ACC112 (cell line): Measurements from ENCODE around the gene GART.

Experiments used
- H2AFZ ChIP-seq: fragments of 200-600 bp; sonication (generic); one replicate; pipeline ENCODE4 v1.6.0; 2017; ENCODE audit warnings: antibody characterized with exemption, low read length; ENCODE audit not compliant: unreplicated experiment
- H3K27ac ChIP-seq: fragments of 200-600 bp; sonication (generic); 2 replicates; pipeline ENCODE4 v1.5.1; 2014; ENCODE audit warnings: low read depth, mild to moderate bottlenecking, antibody characterized with exemption, low read length, moderate library complexity
- H3K27me3 ChIP-seq: fragments of 200-600 bp; sonication (generic); 2 replicates; pipeline ENCODE4 v1.6.1; 2014; ENCODE audit warnings: mild to moderate bottlenecking, antibody characterized with exemption, low read length, moderate library complexity, mixed read lengths; ENCODE audit not compliant: insufficient read depth
- H3K36me3 ChIP-seq: fragments of 200-600 bp; sonication (generic); 2 replicates; pipeline ENCODE4 v1.6.1; 2016; ENCODE audit warnings: mild to moderate bottlenecking, antibody characterized with exemption, low read length, moderate library complexity, mixed read lengths; ENCODE audit not compliant: insufficient read depth
- H3K4me1 ChIP-seq: fragments of 200-600 bp; sonication (generic); one replicate; pipeline ENCODE4 v1.6.1; 2016; ENCODE audit warnings: low read length, mixed read lengths; ENCODE audit not compliant: insufficient read depth, unreplicated experiment, control insufficient read depth
- H3K4me3 ChIP-seq: fragments of 200-600 bp; sonication (generic); 2 replicates; pipeline ENCODE4 v1.5.1; 2014; ENCODE audit warnings: mild to moderate bottlenecking, low read depth, low read length
- H3K79me2 ChIP-seq: fragments of 200-600 bp; sonication (generic); one replicate; pipeline ENCODE4 v1.6.0; 2016; ENCODE audit warnings: low read length; ENCODE audit not compliant: control insufficient read depth, unreplicated experiment, insufficient read depth

The GART gene

DNA sequence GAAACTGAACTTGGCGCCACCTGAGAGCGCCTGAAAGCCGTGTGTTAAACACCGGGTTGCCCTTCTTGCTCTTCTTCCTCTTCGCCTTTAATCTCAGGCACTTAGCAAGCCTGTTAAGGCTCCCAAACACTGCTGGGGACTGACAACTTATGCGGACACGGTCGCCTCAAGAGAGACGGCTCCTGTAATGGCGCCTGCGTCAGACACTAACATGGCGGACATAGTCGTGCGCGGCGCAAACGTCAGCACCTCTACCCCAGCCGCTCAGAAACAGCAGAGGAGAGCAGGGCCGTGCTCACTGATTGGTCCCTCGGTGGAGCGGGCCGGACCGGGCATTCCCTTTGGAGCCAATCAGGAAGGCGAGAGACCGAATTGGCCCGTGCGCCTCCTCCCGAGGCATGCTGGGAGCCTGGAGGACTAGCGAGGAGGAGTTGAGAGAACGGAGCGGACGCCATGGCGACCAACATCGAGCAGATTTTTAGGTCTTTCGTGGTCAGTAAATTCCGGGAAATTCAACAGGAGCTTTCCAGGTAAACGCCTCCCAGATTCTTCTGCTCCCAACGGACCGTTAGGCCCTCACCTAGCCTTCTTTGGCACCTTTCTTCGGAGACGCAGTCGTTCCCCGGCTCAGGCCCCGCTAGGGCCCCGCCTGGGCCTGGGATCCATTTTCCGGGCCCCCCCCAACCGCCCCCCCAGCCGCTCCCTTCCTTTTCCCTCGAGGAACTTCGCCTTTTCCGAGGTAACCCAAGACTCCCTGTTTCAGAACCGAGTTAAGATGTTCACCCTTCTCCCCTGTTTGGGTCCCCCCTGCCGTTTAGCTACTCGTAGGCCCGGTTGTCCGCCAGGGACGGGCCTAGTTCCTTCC is 955 bp upstream of the GART start, which contains the start of gene SON:
Gene SON (plus strand): TSS at position 399 of the 865 bp plus-strand sequence. CDS start 55 bp downstream, at position 454.
- Histone ChIP-seq H2AFZ (peak within 1 kb of the TSS; percentile 19), H3K36me3 (peaks cover 15% of the 10 kb centered on the region)

DNA sequence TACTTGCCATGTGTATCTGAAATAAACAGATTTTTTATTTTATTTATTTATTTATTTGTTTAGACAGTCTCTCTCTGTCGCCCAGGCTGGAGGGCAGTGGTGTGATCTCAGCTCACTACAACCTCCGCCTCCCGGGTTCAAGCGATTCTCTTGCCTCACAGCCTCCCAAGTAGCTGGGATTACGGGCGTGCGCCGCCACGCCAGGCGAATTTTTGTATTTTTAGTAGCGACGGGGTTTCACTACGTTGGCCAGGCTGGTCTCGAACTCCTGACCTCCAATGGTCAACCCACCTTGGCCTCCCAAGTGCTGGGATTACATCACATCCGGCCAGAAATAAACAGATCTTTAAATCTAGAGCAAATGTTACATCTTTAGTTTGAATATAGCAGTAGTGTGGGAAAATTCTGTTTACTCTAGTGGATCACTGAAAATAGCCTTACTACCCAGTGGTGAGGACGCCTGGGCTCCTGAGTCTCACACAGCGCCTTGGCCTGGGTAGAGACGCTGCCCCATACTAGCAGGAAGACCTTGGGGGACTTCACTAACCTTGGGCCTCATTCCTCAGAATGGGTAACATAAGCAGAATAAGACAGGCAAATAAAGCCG is 709 bp downstream of the GART start:
- Histone ChIP-seq H3K27ac (peak overlapping the region; percentile 95), H3K4me3 (peak overlapping the region; percentile 93), H3K79me2 (peaks cover 72% of the 10 kb centered on the region), H2AFZ (peak overlapping the region; percentile 0), H3K36me3 (peaks cover 23% of the 10 kb centered on the region), H3K4me1 (peaks cover 23% of the 10 kb centered on the region), H3K27me3 (no peaks in the 10 kb centered on the region)

More for the DNA sequence above, 955 bp upstream of the GART start, which contains the start of gene SON:
- peaks cover 23% of the 10 kb centered on the region for H3K4me1 ChIP-seq
- H3K27me3 ChIP-seq, result no peaks in the 10 kb centered on the region
- peak within 1 kb of the TSS; percentile 95 for H3K27ac ChIP-seq
- H3K79me2 ChIP-seq, result peaks cover 81% of the 10 kb centered on the region
- peak within 1 kb of the TSS; percentile 93 for H3K4me3 ChIP-seq

GRCh38 chr21:33540711-33541104 is 1.2 kb downstream of the GART start:
- H3K4me1 ChIP-seq, result peaks cover 21% of the 10 kb centered on the region
- H2AFZ ChIP-seq, result no peak overlapping the region
- H3K4me3 ChIP-seq, result peak overlapping the region; percentile 93
- H3K36me3 ChIP-seq, result peaks cover 27% of the 10 kb centered on the region
- peak overlapping the region; percentile 95 for H3K27ac ChIP-seq
- peaks cover 72% of the 10 kb centered on the region for H3K79me2 ChIP-seq
- H3K27me3 ChIP-seq, result no peaks in the 10 kb centered on the region

- Histone ChIP-seq H3K4me1 (peaks cover 15% of the 10 kb centered on the region), H3K79me2 (peaks cover 61% of the 10 kb centered on the region), H3K27me3 (no peaks in the 10 kb centered on the region), H2AFZ (no peak overlapping the region), H3K27ac (peak overlapping the region; percentile 95), H3K4me3 (peak overlapping the region; percentile 93), H3K36me3 (peaks cover 36% of the 10 kb centered on the region)
These were observed 2.3 kb downstream of the GART start for GRCh38 chr21:33539616-33540015.

- Histone ChIP-seq H3K79me2 (peaks cover 44% of the 10 kb centered on the region), H2AFZ (no peak overlapping the region), H3K4me1 (peaks cover 15% of the 10 kb centered on the region), H3K27me3 (no peaks in the 10 kb centered on the region), H3K36me3 (peaks cover 47% of the 10 kb centered on the region), H3K4me3 (no peak overlapping the region), H3K27ac (no peak overlapping the region)
These were observed 4.7 kb downstream of the GART start for GRCh38 chr21:33537212-33537611.

DNA sequence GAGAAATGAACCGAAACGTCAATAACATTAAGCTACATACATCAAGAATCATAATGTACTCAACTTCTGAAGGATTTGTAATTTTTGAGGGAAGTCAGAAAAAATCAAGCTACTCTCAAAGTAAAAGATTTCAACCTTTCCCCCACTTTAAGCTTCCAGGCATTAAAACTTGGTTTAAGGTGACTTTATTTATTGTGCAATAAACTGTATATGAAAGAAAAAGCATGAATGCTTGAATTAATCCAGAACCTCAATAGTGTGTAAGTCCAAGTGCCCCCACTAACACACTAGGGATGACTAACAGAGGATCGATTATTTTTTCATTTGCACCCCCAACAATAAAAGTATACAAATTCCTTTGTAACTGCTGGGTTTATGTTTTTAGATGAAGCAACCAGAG is 10.9 kb downstream of the GART start:
- Histone ChIP-seq H3K4me3 (no peak overlapping the region), H2AFZ (no peak overlapping the region), H3K79me2 (peaks cover 2% of the 10 kb centered on the region), H3K4me1 (no peaks in the 10 kb centered on the region), H3K27me3 (no peaks in the 10 kb centered on the region), H3K36me3 (peaks cover 61% of the 10 kb centered on the region), H3K27ac (no peak overlapping the region)

GRCh38 chr21:33522953-33523349 is 19.0 kb downstream of the GART start:
- no peak overlapping the region for H2AFZ ChIP-seq
- H3K36me3 ChIP-seq, result peaks cover 44% of the 10 kb centered on the region
- no peak overlapping the region for H3K4me3 ChIP-seq
- no peaks in the 10 kb centered on the region for H3K79me2 ChIP-seq
- H3K27me3 ChIP-seq, result no peaks in the 10 kb centered on the region
- H3K4me1 ChIP-seq, result no peaks in the 10 kb centered on the region
- peak overlapping the region; percentile 0; the same call in 1 of the 2 replicates for H3K27ac ChIP-seq

DNA sequence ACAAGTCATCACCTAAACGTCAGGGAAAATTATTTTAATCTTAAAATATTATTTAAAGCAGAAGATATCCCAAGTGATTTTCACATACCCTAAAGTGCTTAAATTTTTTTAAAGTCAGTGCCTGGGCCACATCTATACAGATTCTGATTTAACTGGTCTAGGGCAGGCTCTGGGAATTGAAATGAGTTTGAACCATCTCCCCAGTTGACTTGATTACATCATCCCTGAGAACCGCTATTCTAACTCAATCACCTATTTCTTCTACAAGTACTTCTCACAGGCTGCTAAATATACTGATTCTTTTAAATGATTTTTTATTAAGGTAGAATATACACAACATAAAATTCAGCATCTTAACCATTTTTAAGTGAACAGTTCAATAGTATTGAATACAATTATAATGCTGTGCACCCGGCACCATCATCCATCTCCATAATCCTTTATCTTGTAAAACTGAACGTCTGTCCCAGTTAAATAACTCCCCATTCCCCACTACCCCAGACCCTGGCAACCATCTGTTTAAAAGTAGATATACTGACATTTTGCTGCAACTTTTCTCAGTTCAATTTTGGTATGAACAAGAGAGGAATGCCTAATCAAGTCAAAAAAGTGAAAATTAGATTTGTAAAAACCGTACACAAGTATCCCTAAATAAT is 19.5 kb downstream of the GART start:
- H3K27me3 ChIP-seq, result no peaks in the 10 kb centered on the region
- peak overlapping the region; percentile 0; the same call in 1 of the 2 replicates for H3K27ac ChIP-seq
- H3K36me3 ChIP-seq, result peaks cover 44% of the 10 kb centered on the region
- H2AFZ ChIP-seq, result no peak overlapping the region
- no peak overlapping the region for H3K4me3 ChIP-seq
- H3K79me2 ChIP-seq, result no peaks in the 10 kb centered on the region
- no peaks in the 10 kb centered on the region for H3K4me1 ChIP-seq

DNA sequence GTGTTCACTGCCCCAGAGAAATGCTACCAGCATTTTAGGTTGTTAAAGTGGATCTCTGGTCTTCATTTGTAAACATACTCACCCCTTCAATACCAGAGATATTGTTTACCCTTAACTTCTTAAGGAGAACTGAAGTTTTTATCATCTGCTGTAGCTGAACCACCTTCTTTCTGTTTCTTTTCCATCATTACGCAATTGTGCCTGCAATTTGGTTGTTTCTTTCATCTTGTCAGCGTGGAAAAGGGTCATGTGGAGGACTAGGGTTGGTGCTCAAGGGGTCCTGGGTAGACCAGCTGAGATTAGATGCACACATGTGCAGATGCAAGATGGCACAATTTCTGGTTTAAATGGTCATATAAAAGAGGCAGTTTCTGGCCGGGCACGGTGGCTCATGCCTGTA is 23.0 kb downstream of the GART start:
- H3K36me3 ChIP-seq, result peaks cover 51% of the 10 kb centered on the region
- no peak overlapping the region for H3K4me3 ChIP-seq
- H3K79me2 ChIP-seq, result no peaks in the 10 kb centered on the region
- H2AFZ ChIP-seq, result no peak overlapping the region
- H3K27me3 ChIP-seq, result no peaks in the 10 kb centered on the region
- no peak overlapping the region for H3K27ac ChIP-seq
- H3K4me1 ChIP-seq, result peaks cover 10% of the 10 kb centered on the region

DNA sequence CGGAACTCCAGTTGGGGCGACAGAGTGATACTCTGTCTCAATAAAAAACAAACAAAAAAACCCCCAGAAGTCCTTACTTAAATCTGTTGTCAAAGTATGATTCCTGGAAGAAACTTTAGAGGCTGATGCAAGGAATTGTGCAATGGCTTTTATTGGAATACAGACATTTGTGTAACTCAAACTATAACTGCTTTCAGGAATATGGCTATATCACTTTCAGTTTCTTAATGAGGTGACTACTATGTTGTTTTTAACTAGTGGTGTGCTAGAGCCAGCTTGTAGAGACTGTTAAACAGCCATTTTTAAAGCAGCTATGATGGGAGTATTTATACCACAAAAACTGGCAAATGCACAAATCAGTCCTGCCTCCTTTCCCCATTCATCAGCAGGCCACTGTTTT is 27.7 kb downstream of the GART start:
- Histone ChIP-seq H3K36me3 (peaks cover 43% of the 10 kb centered on the region), H3K4me3 (no peak overlapping the region), H2AFZ (no peak overlapping the region), H3K27me3 (no peaks in the 10 kb centered on the region), H3K79me2 (no peaks in the 10 kb centered on the region), H3K4me1 (peaks cover 10% of the 10 kb centered on the region), H3K27ac (peak overlapping the region; percentile 35)
